Brain pericyte (primary cell): ENCODE results near the gene ATF7IP.

Experiments
- DNase-seq: peaks from one replicate; pipeline ENCODE4 v3.0.0-alpha.2; 2012; ENCODE audit warnings: low read depth, low spot score

ATF7IP gene

DNA sequence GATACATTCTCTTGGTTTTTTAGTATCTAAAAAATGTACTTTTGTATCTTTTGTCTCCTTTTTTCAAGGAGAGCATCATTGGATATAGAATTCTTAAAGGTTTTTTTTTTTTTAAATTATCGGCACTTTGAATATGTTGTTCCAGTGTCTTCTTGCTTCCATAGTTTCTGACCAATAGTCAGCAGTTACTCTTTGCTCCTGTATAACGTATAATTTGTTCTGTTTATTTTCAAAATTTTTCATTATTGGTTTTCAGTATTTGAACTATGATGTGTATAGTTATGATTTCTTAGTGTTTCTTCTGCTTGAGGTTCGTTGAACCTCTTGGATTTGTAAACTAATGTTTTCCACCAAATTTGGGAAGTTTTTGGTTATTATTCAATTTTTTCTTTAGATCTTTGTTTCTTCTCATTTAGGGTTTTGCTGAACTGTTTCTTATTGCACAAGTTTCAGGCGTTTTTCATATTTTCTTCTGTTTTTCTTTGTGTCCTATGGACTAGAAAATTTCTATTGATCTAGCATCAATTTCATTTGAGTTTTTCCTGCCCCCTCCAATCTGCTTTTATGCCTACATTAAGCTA is 108.3 kb downstream of the ATF7IP start:
- no peak for DNase-seq

DNA sequence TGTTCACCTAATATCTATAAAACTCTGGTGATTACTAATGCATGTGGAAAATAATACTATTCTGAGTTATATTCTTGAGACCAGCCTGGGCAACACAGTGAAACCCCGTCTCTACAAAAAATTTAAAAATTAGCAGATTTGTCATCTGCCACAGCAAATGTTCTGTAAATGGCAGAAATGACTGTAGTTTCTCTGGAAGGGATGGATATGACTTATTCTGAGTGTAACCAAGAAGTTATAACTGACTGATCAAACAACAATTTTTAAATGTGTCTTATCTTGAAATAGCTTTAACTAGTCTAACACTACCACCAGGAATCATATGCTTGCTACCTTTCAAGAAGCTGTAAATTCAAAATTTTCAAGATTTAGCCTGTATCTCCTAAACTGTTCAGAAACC is 113.5 kb downstream of the ATF7IP start:
- no peak for DNase-seq

- DNase-seq, result no peak
Measured at GRCh38 chr12:14481201-14481600, 115.7 kb downstream of the ATF7IP start.

DNA sequence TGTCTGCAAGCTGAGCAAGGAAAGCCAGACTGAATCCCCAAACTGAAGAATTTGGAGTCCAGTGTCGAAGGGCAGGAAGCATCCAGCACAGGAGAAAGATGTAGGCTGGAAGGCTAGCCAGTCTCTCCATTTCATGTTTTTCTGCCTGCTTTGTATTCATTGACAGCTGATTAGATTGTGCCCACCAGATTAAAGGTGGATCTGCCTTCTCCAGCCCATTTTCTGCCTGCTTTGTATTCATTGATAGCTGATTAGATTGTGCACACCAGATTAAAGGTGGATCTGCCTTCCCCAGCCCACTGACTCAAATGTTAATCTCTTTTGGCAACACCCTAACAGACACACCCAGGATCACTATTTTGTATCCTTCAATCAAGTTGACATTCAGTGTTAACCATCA is 116.9 kb downstream of the ATF7IP start:
- no peak for DNase-seq

GRCh38 chr12:14482886-14483285 is 117.4 kb downstream of the ATF7IP start:
- no peak for DNase-seq

DNA sequence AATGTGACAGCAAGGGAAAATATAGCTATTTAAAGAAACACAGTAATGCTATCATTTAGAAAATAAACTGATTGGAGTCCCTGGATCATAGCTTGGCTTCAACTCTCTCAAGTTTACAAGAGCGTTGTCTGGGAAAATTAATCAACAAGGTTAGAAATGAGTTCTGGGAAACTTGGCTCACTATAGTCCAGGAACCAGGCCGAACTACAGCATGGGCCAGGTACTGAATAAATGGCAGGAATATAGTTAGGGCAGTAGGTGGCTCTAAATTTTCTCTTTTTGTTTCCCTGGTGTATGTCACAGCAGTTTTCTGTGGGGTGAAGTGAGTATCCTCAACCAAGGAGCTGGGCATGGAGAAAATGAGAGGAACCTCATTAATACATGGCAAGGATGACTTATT is 129.8 kb downstream of the ATF7IP start:
- no peak for DNase-seq

GRCh38 chr12:14505626-14506596 is 140.4 kb downstream of the ATF7IP start:
- no peak for DNase-seq

DNA sequence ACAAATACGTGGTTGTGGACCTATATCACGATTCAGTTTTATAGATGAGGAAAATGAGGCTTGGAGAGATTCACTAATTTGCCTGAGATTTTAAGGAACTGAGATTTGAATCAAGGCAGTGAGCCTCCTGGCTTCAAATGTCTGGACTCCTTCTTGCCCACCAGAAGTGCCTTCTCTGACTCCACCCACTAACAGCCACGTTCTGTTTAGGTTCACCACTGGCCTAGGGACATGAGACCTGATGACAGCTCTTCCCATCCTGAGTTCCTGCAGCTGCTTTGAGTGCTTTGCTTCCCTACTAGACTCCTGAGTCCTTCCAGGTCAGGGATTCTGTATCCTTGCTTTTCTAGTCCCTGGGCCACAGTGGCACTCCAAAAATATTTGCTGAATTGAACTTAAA is 145.1 kb downstream of the ATF7IP start:
- no peak for DNase-seq

GRCh38 chr12:14514154-14514842 is 148.8 kb downstream of the ATF7IP start:
- DNase-seq, result no peak

DNA sequence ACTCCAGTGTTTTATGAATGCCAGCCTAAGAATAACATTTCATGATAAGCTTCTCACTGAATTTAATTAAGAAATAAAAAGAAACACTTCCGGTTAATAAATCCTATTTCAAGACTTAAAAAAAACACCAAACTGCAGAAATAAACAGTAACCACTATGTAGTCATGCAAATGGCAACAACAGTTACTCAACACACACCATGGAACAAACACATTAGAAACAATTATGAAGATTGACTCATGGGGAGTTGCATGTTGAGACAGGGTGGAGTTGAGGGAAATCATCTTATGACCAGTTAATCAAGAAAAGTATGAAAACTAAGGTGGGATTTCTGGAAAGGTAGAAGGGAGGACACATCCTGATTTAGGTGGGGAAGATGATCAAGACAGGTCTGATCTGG is 149.5 kb downstream of the ATF7IP start:
- DNase-seq, result no peak

DNA sequence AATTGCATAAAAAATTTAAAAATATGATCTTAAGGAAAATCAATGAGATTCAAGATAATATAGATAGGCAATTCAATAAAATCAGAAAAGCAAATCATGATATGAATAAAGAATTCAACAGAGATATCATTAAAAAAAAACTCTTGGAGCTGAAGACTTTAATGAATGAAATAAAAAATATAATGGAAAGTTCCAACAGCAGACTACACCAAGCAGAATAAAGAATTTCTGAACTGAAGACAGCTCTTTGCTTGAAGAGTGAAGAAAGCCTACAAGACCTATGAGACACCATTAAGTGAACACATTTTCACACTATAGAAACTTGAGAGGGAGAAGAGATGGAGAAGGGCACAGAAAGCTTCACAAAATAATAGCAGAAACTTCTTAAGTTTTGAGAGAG is 156.3 kb downstream of the ATF7IP start:
- no peak for DNase-seq

GRCh38 chr12:14525964-14526363 is 160.5 kb downstream of the ATF7IP start:
- DNase-seq, result no peak

DNA sequence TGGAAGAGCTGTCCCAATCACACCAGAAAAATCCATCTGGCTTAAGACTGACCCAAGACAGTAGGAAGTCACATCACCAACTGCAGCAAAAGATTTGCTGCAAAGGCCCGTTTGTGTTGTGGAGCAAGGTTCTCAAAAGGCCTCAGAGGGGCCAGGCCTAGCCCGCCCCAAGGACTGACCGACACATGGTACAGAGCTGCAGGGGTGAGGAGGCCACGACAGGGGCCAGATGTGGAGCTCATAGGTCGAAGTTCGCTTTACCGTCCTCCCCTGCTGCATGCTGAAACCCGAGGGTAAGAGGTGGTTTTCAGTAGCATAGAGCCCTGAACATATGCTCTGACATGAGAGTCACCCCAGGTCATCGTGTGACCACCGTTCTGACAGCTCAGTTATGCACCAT is 166.7 kb downstream of the ATF7IP start:
- no peak for DNase-seq

- DNase-seq, result no peak
Measured at GRCh38 chr12:14537088-14537487, 171.6 kb downstream of the ATF7IP start.

GRCh38 chr12:14540801-14541462 is 175.4 kb downstream of the ATF7IP start:
- no peak for DNase-seq

- DNase-seq, result no peak
Measured at GRCh38 chr12:14545144-14546124, 180.0 kb downstream of the ATF7IP start.

DNA sequence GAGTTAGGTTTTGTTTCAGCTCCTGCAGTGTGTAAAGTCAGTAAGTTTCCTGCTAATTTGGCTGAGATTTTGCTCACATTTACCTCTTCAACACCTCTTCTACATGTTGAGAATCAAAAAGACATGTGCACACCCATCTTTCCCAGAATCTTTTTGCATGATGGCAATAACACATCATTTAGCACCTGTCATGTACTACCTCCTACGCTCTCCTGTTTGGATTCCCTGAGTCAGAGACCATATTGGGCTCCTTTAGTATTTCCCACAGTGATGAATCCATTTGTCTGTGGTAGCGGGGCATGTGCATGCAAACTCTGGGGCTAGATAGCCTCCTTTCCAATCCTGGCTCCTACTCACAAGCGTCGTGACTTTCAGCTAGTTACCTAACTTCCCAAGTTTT is 182.1 kb downstream of the ATF7IP start:
- DNase-seq, result no peak

DNA sequence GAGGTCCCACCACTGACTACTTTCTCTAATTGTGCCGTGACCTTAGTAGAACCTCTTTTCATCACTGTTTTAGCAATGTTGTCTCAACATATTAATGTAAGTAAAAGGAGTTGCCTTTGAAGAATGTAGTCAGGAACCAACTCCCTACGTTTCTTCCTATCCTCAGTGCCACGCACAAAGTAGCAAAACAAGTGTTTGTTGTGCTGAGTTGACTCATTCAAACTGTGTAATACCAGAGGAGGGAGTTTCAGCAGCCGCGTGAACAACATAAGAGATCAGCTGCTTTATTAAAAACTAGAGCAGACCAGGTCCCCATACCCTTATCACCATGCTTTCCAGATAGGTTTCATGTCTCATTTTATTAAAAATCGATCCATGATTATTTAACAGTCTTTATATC is 183.1 kb downstream of the ATF7IP start:
- DNase-seq, result no peak
